22Rv1 (cell line): ENCODE results near the gene LTB4R.

Experiments used
- CTCF ChIP-seq: fragments of 450-650 bp; IDR thresholded peaks from 2 replicates; pipeline ENCODE4 v1.5.1; 2017; ENCODE audit warnings: mild to moderate bottlenecking
- ZFX ChIP-seq: fragments of 450-650 bp; IDR thresholded peaks from 2 replicates; pipeline ENCODE4 v1.6.1; 2017; ENCODE audit warnings: antibody characterized with exemption, borderline replicate concordance

GRCh38 chr14:24289649-24290280 lies 21.5 kb upstream of the LTB4R start:
- no peak for TF ChIP-seq CTCF
- TF ChIP-seq ZFX = no peak
